Endothelial cell (in vitro differentiated cells): Measurements from ENCODE around the gene KATNA1. TPM values are rescaled to one million over a fixed set of nuclear protein-coding genes. Genes with fewer than 3 reads are reported as not detected.

Experiments
- DNase-seq: peaks from one replicate; pipeline ENCODE4 v3.0.0; 2021; ENCODE audit warnings: low spot score
- H3K27ac Mint-ChIP-seq: one replicate; pipeline ENCODE4 v1.8.0; 2021; ENCODE audit warnings: mixed read lengths, inconsistent platforms; ENCODE audit not compliant: unreplicated experiment
- H3K27me3 Mint-ChIP-seq: one replicate; pipeline ENCODE4 v1.8.0; 2021; ENCODE audit warnings: mild to moderate bottlenecking, moderate library complexity, mixed read lengths, inconsistent platforms; ENCODE audit not compliant: unreplicated experiment
- H3K36me3 Mint-ChIP-seq: one replicate; pipeline ENCODE4 v1.8.0; 2021; ENCODE audit warnings: mild to moderate bottlenecking, low read depth, mixed read lengths, inconsistent platforms; ENCODE audit not compliant: unreplicated experiment
- H3K4me1 Mint-ChIP-seq: one replicate; pipeline ENCODE4 v1.8.0; 2021; ENCODE audit warnings: mild to moderate bottlenecking, mixed read lengths, inconsistent platforms; ENCODE audit not compliant: unreplicated experiment
- H3K4me3 Mint-ChIP-seq: one replicate; pipeline ENCODE4 v1.8.0; 2021; ENCODE audit warnings: mild to moderate bottlenecking, mixed read lengths, inconsistent platforms; ENCODE audit not compliant: unreplicated experiment
- H3K9me3 Mint-ChIP-seq: one replicate; pipeline ENCODE4 v1.8.0; 2021; ENCODE audit warnings: mixed read lengths, inconsistent platforms; ENCODE audit not compliant: unreplicated experiment
- CTCF ChIP-seq: fragments of 200-600 bp; sonication (generic); IDR thresholded peaks from one replicate; pipeline ENCODE4 v1.5.0; 2021; ENCODE audit warnings: antibody characterized with exemption; ENCODE audit not compliant: unreplicated experiment
- total RNA-seq: library from RNA; stranded (reverse); fragmentation: NEBNext Ultra II Directional; extraction: Animal tissue kit (Norgen Biotek cat#: 25700); gene quantifications from one replicate; pipeline ENCODE4 v1.2.1, GENCODE V29; 2021; ENCODE audit not compliant: unreplicated experiment

Gene KATNA1
- total RNA-seq, 1 donor from 2014 or later: 12.5 TPM

- Mint-ChIP-seq H3K36me3 (peaks cover 16% of the 10 kb centered on the region), H3K27ac (no peak overlapping the region), H3K9me3 (no peaks in the 10 kb centered on the region), H3K4me1 (no peaks in the 10 kb centered on the region), H3K4me3 (no peak overlapping the region), H3K27me3 (no peaks in the 10 kb centered on the region)
- TF ChIP-seq CTCF: no peak
- DNase-seq: no peak
These were observed 11.5 kb upstream of the KATNA1 start for GRCh38 chr6:149660028-149660427.

GRCh38 chr6:149657441-149657840 is 8.9 kb upstream of the KATNA1 start:
- Mint-ChIP-seq H3K4me1 (no peaks in the 10 kb centered on the region), H3K27ac (no peak overlapping the region), H3K27me3 (no peaks in the 10 kb centered on the region), H3K4me3 (no peak overlapping the region), H3K36me3 (peaks cover 12% of the 10 kb centered on the region), H3K9me3 (no peaks in the 10 kb centered on the region)
- no peak for DNase-seq
- TF ChIP-seq CTCF: no peak

GRCh38 chr6:149651056-149651455 is 2.5 kb upstream of the KATNA1 start:
- H3K9me3 Mint-ChIP-seq: no peaks in the 10 kb centered on the region
- no peak for DNase-seq
- H3K27ac Mint-ChIP-seq: no peak overlapping the region
- H3K4me3 Mint-ChIP-seq: no peak overlapping the region
- no peak for TF ChIP-seq CTCF
- H3K36me3 Mint-ChIP-seq: no peaks in the 10 kb centered on the region
- peaks cover 4% of the 10 kb centered on the region for H3K4me1 Mint-ChIP-seq
- no peaks in the 10 kb centered on the region for H3K27me3 Mint-ChIP-seq

- no peaks in the 10 kb centered on the region for H3K27me3 Mint-ChIP-seq
- TF ChIP-seq CTCF: no peak
- peaks cover 4% of the 10 kb centered on the region for H3K4me1 Mint-ChIP-seq
- H3K36me3 Mint-ChIP-seq: no peaks in the 10 kb centered on the region
- DNase-seq: no peak
- H3K27ac Mint-ChIP-seq: no peak overlapping the region
- H3K9me3 Mint-ChIP-seq: no peaks in the 10 kb centered on the region
- H3K4me3 Mint-ChIP-seq: no peak overlapping the region
These were observed 1.9 kb downstream of the KATNA1 start for GRCh38 chr6:149646599-149646998.

GRCh38 chr6:149642829-149643580 is 5.5 kb downstream of the KATNA1 start:
- no peaks in the 10 kb centered on the region for H3K27me3 Mint-ChIP-seq
- H3K4me3 Mint-ChIP-seq: no peak overlapping the region
- no peaks in the 10 kb centered on the region for H3K9me3 Mint-ChIP-seq
- TF ChIP-seq CTCF: no peak
- no peak overlapping the region for H3K27ac Mint-ChIP-seq
- H3K4me1 Mint-ChIP-seq: peaks cover 4% of the 10 kb centered on the region
- DNase-seq: no peak
- H3K36me3 Mint-ChIP-seq: no peaks in the 10 kb centered on the region
